ENCODE results near the gene SPHKAP.
"Not testable (repeated sequence)": the region's sequence is repeated elsewhere in the genome, so short reads cannot be mapped to it uniquely, and the experiment has no call there.

The SPHKAP gene

DNA sequence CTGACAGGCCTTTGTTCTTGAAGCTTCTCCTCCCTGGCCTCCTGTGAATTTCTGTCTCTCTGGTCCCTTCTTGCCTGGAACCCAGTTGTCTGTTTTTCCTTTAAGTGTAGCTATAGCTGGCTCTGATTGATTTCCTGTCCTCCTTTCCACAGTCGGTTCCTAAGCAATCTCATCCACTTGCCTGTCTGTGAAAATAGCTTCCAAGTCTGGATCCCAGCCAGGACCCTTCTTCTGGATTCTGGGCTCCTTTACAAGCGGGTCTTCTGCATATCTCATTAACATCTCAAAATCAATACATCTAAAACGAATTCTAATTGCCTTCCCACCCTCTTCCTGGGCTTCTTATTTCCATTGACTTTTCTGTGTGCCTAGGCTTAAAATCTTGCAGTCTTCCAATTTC is 185.1 kb downstream of the SPHKAP start:
- no peak overlapping the region for H3K9ac ChIP-seq (ENCODE audit: low read length in 5 of 5)
- H3K4me1 ChIP-seq (ENCODE audit: control insufficient read depth in 5 of 5, insufficient read depth in 5 of 5, low read length in 5 of 5) = no peaks in the 10 kb centered on the region
- H3K36me3 ChIP-seq (ENCODE audit: control insufficient read depth in 5 of 5, insufficient read depth in 5 of 5, low read length in 5 of 5) = no peaks in the 10 kb centered on the region
- H3K27ac ChIP-seq (ENCODE audit: low read depth, low read length) = no peak overlapping the region
- H3K9me3 ChIP-seq (ENCODE audit: control insufficient read depth in 5 of 5, low read length in 5 of 5) = no peaks in the 10 kb centered on the region
- H3K4me3 ChIP-seq (ENCODE audit: low read depth in 1 of 5, low read length in 5 of 5) = no peak overlapping the region
- H3K27me3 ChIP-seq (ENCODE audit: control insufficient read depth in 5 of 5, insufficient read depth in 4 of 5, low read length in 5 of 5) = no peaks in the 10 kb centered on the region

GRCh38 chr2:227990937-227991336 is 190.6 kb downstream of the SPHKAP start:
- no peak overlapping the region for H3K4me3 ChIP-seq (ENCODE audit: low read depth in 1 of 5, low read length in 5 of 5)
- no peaks in the 10 kb centered on the region for H3K4me1 ChIP-seq (ENCODE audit: control insufficient read depth in 5 of 5, insufficient read depth in 5 of 5, low read length in 5 of 5)
- peaks cover 0 to 2% (median 0%) of the 10 kb centered on the region in 5 donors for H3K9me3 ChIP-seq (ENCODE audit: control insufficient read depth in 5 of 5, low read length in 5 of 5)
- H3K27ac ChIP-seq (ENCODE audit: low read depth, low read length) = no peak overlapping the region
- no peaks in the 10 kb centered on the region for H3K27me3 ChIP-seq (ENCODE audit: control insufficient read depth in 5 of 5, insufficient read depth in 4 of 5, low read length in 5 of 5)
- no peak overlapping the region for H3K9ac ChIP-seq (ENCODE audit: low read length in 5 of 5)
- no peaks in the 10 kb centered on the region for H3K36me3 ChIP-seq (ENCODE audit: control insufficient read depth in 5 of 5, insufficient read depth in 5 of 5, low read length in 5 of 5)

GRCh38 chr2:227973241-227973640 is 208.2 kb downstream of the SPHKAP start:
- Histone ChIP-seq H3K4me1 (ENCODE audit: control insufficient read depth in 5 of 5, insufficient read depth in 5 of 5, low read length in 5 of 5) (no peaks in the 10 kb centered on the region), H3K36me3 (ENCODE audit: control insufficient read depth in 5 of 5, insufficient read depth in 5 of 5, low read length in 5 of 5) (no peaks in the 10 kb centered on the region)

DNA sequence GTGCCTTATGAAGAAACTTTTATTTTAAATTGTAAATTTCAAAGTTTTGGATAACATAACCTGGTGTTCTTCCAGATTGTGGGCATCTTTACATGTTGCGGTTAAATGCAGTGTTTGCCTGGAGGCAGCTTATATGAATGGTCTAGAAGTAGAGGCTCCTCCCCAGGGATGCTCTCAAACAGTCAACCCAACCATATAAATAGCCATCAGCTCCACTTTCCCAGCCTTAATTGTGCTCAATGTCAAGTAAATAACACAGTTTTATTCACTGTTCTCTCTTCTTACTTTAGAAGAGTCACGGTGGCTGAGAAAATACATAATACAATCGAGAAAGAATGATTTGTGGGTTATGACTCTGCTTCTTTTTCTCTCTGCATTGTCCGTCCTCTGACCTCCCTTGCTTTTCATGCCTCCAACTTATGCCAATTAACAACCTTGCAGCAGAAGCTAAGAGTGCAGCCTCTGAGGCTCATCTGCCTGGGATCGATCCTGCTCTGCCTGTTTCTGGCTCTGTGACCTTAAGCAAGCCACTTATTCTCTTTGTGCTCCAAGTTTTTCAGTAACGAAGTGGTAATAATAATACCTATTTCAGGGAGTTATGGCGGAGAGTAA is 209.8 kb downstream of the SPHKAP start:
- H3K36me3 ChIP-seq (ENCODE audit: control insufficient read depth in 5 of 5, insufficient read depth in 5 of 5, low read length in 5 of 5) = no peaks in the 10 kb centered on the region

More at GRCh38 chr2:227973241-227973640, 208.2 kb downstream of the SPHKAP start:
- Histone ChIP-seq H3K4me3 (ENCODE audit: low read depth in 1 of 5, low read length in 5 of 5) (no peak overlapping the region), H3K27ac (ENCODE audit: low read depth, low read length) (no peak overlapping the region), H3K9me3 (ENCODE audit: control insufficient read depth in 5 of 5, low read length in 5 of 5) (no peaks in the 10 kb centered on the region), H3K9ac (ENCODE audit: low read length in 5 of 5) (no peak overlapping the region), H3K27me3 (ENCODE audit: control insufficient read depth in 5 of 5, insufficient read depth in 4 of 5, low read length in 5 of 5) (no peaks in the 10 kb centered on the region)

GRCh38 chr2:227960317-227960716 is 221.2 kb downstream of the SPHKAP start:
- Histone ChIP-seq H3K4me1 (ENCODE audit: control insufficient read depth in 5 of 5, insufficient read depth in 5 of 5, low read length in 5 of 5) (no peaks in the 10 kb centered on the region), H3K4me3 (ENCODE audit: low read depth in 1 of 5, low read length in 5 of 5) (no peak overlapping the region), H3K27ac (ENCODE audit: low read depth, low read length) (no peak overlapping the region), H3K36me3 (ENCODE audit: control insufficient read depth in 5 of 5, insufficient read depth in 5 of 5, low read length in 5 of 5) (no peaks in the 10 kb centered on the region), H3K9ac (ENCODE audit: low read length in 5 of 5) (no peak overlapping the region), H3K27me3 (ENCODE audit: control insufficient read depth in 5 of 5, insufficient read depth in 4 of 5, low read length in 5 of 5) (no peaks in the 10 kb centered on the region), H3K9me3 (ENCODE audit: control insufficient read depth in 5 of 5, low read length in 5 of 5) (peaks cover 0 to 4% (median 0%) of the 10 kb centered on the region in 5 donors)

More for the DNA sequence above, 209.8 kb downstream of the SPHKAP start:
- Histone ChIP-seq H3K4me1 (ENCODE audit: control insufficient read depth in 5 of 5, insufficient read depth in 5 of 5, low read length in 5 of 5) (no peaks in the 10 kb centered on the region), H3K27ac (ENCODE audit: low read depth, low read length) (no peak overlapping the region), H3K4me3 (ENCODE audit: low read depth in 1 of 5, low read length in 5 of 5) (no peak overlapping the region), H3K9me3 (ENCODE audit: control insufficient read depth in 5 of 5, low read length in 5 of 5) (no peaks in the 10 kb centered on the region), H3K27me3 (ENCODE audit: control insufficient read depth in 5 of 5, insufficient read depth in 4 of 5, low read length in 5 of 5) (no peaks in the 10 kb centered on the region), H3K9ac (ENCODE audit: low read length in 5 of 5) (no peak overlapping the region)

DNA sequence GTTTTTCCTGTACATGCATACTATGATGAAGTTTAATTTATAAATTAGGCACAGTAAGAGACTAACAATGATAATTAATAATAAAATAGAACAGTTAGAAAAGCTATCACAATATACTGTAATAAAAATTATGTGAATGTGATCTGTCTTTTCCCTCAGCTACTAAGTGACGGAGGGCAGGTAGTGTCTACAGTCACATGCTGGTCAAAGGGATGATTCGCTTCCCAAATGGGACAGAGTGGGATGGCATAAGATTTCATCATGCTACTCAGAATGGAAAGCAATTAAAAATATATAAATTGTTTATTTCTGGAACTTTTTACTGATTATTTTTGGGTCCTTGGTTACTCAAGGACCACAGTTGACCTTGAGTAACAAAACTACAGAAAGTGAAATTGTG is 238.5 kb downstream of the SPHKAP start:
- no peak overlapping the region for H3K27ac ChIP-seq (ENCODE audit: low read depth, low read length)
- no peaks in the 10 kb centered on the region for H3K36me3 ChIP-seq (ENCODE audit: control insufficient read depth in 5 of 5, insufficient read depth in 5 of 5, low read length in 5 of 5)
- H3K9ac ChIP-seq (ENCODE audit: low read length in 5 of 5) = no peak overlapping the region
- H3K9me3 ChIP-seq (ENCODE audit: control insufficient read depth in 5 of 5, low read length in 5 of 5) = peaks cover 0 to 3% (median 0%) of the 10 kb centered on the region in 5 donors
- H3K4me3 ChIP-seq (ENCODE audit: low read depth in 1 of 5, low read length in 5 of 5) = no peak overlapping the region
- H3K27me3 ChIP-seq (ENCODE audit: control insufficient read depth in 5 of 5, insufficient read depth in 4 of 5, low read length in 5 of 5) = no peaks in the 10 kb centered on the region
- H3K4me1 ChIP-seq (ENCODE audit: control insufficient read depth in 5 of 5, insufficient read depth in 5 of 5, low read length in 5 of 5) = peaks cover 0 to 2% (median 0%) of the 10 kb centered on the region in 5 donors

DNA sequence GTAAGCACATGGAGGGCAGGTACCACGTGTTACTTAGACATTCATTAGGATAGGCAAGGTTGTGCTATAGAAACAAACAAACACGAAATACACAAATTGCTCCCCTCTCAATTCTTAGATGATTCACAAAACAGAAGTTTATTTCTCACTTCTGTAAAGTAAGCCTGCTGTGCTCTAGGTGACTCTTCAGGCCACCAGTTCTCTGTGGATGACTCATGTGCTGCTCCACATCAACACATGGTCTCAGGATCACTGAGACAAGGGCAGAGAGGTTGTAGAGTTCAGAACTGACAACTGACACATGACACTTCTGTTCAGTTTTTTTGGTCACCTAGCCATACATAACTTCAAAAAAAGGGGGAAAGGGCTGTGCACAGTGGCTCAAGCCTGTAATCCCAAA is 239.5 kb downstream of the SPHKAP start:
- H3K27ac ChIP-seq (ENCODE audit: low read depth, low read length) = no peak overlapping the region
- H3K36me3 ChIP-seq (ENCODE audit: control insufficient read depth in 5 of 5, insufficient read depth in 5 of 5, low read length in 5 of 5) = no peaks in the 10 kb centered on the region
- peaks cover 0 to 3% (median 0%) of the 10 kb centered on the region in 5 donors for H3K27me3 ChIP-seq (ENCODE audit: control insufficient read depth in 5 of 5, insufficient read depth in 4 of 5, low read length in 5 of 5)
- no peak overlapping the region for H3K9ac ChIP-seq (ENCODE audit: low read length in 5 of 5)
- no peak overlapping the region for H3K4me3 ChIP-seq (ENCODE audit: low read depth in 1 of 5, low read length in 5 of 5)
- H3K9me3 ChIP-seq (ENCODE audit: control insufficient read depth in 5 of 5, low read length in 5 of 5) = peaks cover 0 to 3% (median 0%) of the 10 kb centered on the region in 5 donors
- peaks cover 0 to 2% (median 0%) of the 10 kb centered on the region in 5 donors for H3K4me1 ChIP-seq (ENCODE audit: control insufficient read depth in 5 of 5, insufficient read depth in 5 of 5, low read length in 5 of 5)

DNA sequence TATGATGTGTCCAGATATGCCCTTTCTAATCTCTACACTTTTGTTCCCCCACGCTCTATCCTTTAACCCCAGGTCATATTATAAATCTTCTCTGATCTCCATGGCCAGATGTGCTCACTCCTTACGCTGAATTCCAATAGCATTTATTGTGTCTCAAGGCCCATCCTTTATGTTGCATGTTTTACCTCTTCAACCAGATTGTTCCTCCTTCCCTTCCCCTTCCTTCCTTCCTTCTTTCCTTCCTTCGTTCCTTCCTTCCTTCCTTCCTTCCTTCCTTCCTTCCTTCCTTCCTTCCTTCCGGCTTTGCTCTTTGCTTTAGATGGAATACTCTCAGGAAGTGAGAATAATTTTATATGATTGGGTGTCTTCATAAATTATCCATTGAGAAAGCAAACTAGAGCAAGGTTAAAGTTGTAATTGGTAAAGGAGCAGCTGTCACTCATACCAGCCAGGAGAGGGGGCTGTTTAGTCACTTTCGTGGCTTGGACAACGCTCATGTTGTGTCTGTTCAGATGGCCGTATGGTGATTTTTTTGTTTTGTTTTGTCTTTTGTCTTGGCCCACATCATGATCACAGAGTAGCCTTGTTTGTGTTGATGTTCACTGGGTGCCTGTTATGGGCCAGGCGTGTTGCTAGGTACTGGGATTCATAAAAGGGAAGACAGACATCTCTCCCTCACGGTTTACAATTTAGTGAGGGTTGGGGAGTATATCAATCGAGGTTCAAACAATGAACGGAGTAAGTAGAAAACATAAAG is 242.0 kb downstream of the SPHKAP start:
- Histone ChIP-seq H3K27ac (ENCODE audit: low read depth, low read length) (no peak overlapping the region), H3K9me3 (ENCODE audit: control insufficient read depth in 5 of 5, low read length in 5 of 5) (no peaks in the 10 kb centered on the region), H3K4me1 (ENCODE audit: control insufficient read depth in 5 of 5, insufficient read depth in 5 of 5, low read length in 5 of 5) (peaks cover 0 to 2% (median 0%) of the 10 kb centered on the region in 5 donors), H3K9ac (ENCODE audit: low read length in 5 of 5) (no peak overlapping the region), H3K36me3 (ENCODE audit: control insufficient read depth in 5 of 5, insufficient read depth in 5 of 5, low read length in 5 of 5) (no peaks in the 10 kb centered on the region), H3K4me3 (ENCODE audit: low read depth in 1 of 5, low read length in 5 of 5) (no peak overlapping the region), H3K27me3 (ENCODE audit: control insufficient read depth in 5 of 5, insufficient read depth in 4 of 5, low read length in 5 of 5) (peaks cover 0 to 3% (median 0%) of the 10 kb centered on the region in 5 donors)

GRCh38 chr2:227936249-227936648 is 245.2 kb downstream of the SPHKAP start:
- not testable (repeated sequence) for H3K4me1 ChIP-seq (ENCODE audit: control insufficient read depth in 5 of 5, insufficient read depth in 5 of 5, low read length in 5 of 5); H3K4me3 ChIP-seq (ENCODE audit: low read depth in 1 of 5, low read length in 5 of 5); H3K27me3 ChIP-seq (ENCODE audit: control insufficient read depth in 5 of 5, insufficient read depth in 4 of 5, low read length in 5 of 5)

GRCh38 chr2:227933884-227934283 is 247.6 kb downstream of the SPHKAP start:
- H3K9me3 ChIP-seq (ENCODE audit: control insufficient read depth in 5 of 5, low read length in 5 of 5) = no peaks in the 10 kb centered on the region
- no peaks in the 10 kb centered on the region for H3K4me1 ChIP-seq (ENCODE audit: control insufficient read depth in 5 of 5, insufficient read depth in 5 of 5, low read length in 5 of 5)
- H3K27me3 ChIP-seq (ENCODE audit: control insufficient read depth in 5 of 5, insufficient read depth in 4 of 5, low read length in 5 of 5) = peaks cover 0 to 3% (median 0%) of the 10 kb centered on the region in 5 donors
- no peak overlapping the region for H3K27ac ChIP-seq (ENCODE audit: low read depth, low read length)
- no peak overlapping the region for H3K9ac ChIP-seq (ENCODE audit: low read length in 5 of 5)
- H3K4me3 ChIP-seq (ENCODE audit: low read depth in 1 of 5, low read length in 5 of 5) = no peak overlapping the region
- H3K36me3 ChIP-seq (ENCODE audit: control insufficient read depth in 5 of 5, insufficient read depth in 5 of 5, low read length in 5 of 5) = no peaks in the 10 kb centered on the region

More at GRCh38 chr2:227936249-227936648, 245.2 kb downstream of the SPHKAP start:
- H3K36me3 ChIP-seq (ENCODE audit: control insufficient read depth in 5 of 5, insufficient read depth in 5 of 5, low read length in 5 of 5); H3K9ac ChIP-seq (ENCODE audit: low read length in 5 of 5); H3K9me3 ChIP-seq (ENCODE audit: control insufficient read depth in 5 of 5, low read length in 5 of 5); H3K27ac ChIP-seq (ENCODE audit: low read depth, low read length): not testable (repeated sequence)

Data from subcutaneous abdominal adipose tissue (tissue), 5 donors.